HG03095 (cell line): ENCODE measurements around the gene STAG1.
"Not testable (repeated sequence)": the region's sequence is repeated elsewhere in the genome, so short reads cannot be mapped to it uniquely, and the experiment has no call there.

Experiments used
- ATAC-seq: cut with Tn5 transposase; IDR thresholded peaks from one replicate; pipeline ENCODE4 v1.9.1; 2021; ENCODE audit warnings: moderate library complexity; ENCODE audit not compliant: unreplicated experiment

The STAG1 gene

GRCh38 chr3:136428167-136428566, 324.0 kb downstream of the STAG1 start:
- ATAC-seq, result no peak

GRCh38 chr3:136427236-136427635, 324.9 kb downstream of the STAG1 start:
- no peak for ATAC-seq

- ATAC-seq, result no peak
Measured at GRCh38 chr3:136414476-136414875, 337.7 kb downstream of the STAG1 start.

- no peak for ATAC-seq
Measured at GRCh38 chr3:136412307-136412706, 339.9 kb downstream of the STAG1 start.

- no peak for ATAC-seq
Measured at GRCh38 chr3:136409549-136409948, 342.6 kb downstream of the STAG1 start.

GRCh38 chr3:136404056-136404455, 348.1 kb downstream of the STAG1 start:
- ATAC-seq, result no peak

GRCh38 chr3:136396916-136397315, 355.3 kb downstream of the STAG1 start:
- ATAC-seq, result no peak

GRCh38 chr3:136390574-136390973, 361.6 kb downstream of the STAG1 start:
- no peak for ATAC-seq

- ATAC-seq, result no peak
Measured at GRCh38 chr3:136387031-136387430, 365.1 kb downstream of the STAG1 start.

GRCh38 chr3:136385457-136385856, 366.7 kb downstream of the STAG1 start:
- ATAC-seq, result no peak

GRCh38 chr3:136381051-136381450, 371.1 kb downstream of the STAG1 start:
- no peak for ATAC-seq

GRCh38 chr3:136380530-136380929, 371.6 kb downstream of the STAG1 start:
- ATAC-seq, result no peak

GRCh38 chr3:136378011-136378410, 374.2 kb downstream of the STAG1 start:
- no peak for ATAC-seq

GRCh38 chr3:136377508-136377907, 374.7 kb downstream of the STAG1 start:
- no peak for ATAC-seq

GRCh38 chr3:136375800-136376199, 376.4 kb downstream of the STAG1 start:
- not testable (repeated sequence) for ATAC-seq

GRCh38 chr3:136366289-136366688, 385.9 kb downstream of the STAG1 start:
- no peak for ATAC-seq

- ATAC-seq, result no peak
Measured at GRCh38 chr3:136353461-136353860, 398.7 kb downstream of the STAG1 start.

- ATAC-seq, result no peak
Measured at GRCh38 chr3:136351905-136352304, 400.3 kb downstream of the STAG1 start.

GRCh38 chr3:136351351-136351750, 400.8 kb downstream of the STAG1 start:
- ATAC-seq, result no peak

GRCh38 chr3:136350557-136350956, 401.6 kb downstream of the STAG1 start:
- ATAC-seq, result no peak

- ATAC-seq, result no peak
Measured at GRCh38 chr3:136350132-136350531, 402.0 kb downstream of the STAG1 start.

GRCh38 chr3:136346486-136346885, 405.7 kb downstream of the STAG1 start:
- no peak for ATAC-seq

- ATAC-seq, result no peak
Measured at GRCh38 chr3:136343873-136344555, 408.2 kb downstream of the STAG1 start.
